GM23248 (cell line): Measurements from ENCODE around the gene STAT5A.

Source experiments
- EZH2 ChIP-seq: fragments of 200-600 bp; sonication (generic); IDR thresholded peaks from 2 replicates; pipeline ENCODE4 v1.6.1; 2018; ENCODE audit warnings: antibody characterized with exemption, mild to moderate bottlenecking; ENCODE audit not compliant: insufficient read depth, poor library complexity, severe bottlenecking
- EZH2phosphoT487 ChIP-seq: fragments of 200-600 bp; sonication (generic); IDR thresholded peaks from 2 replicates; pipeline ENCODE4 v1.6.1; 2018; ENCODE audit warnings: antibody characterized with exemption, moderate library complexity, mild to moderate bottlenecking, low read depth; ENCODE audit not compliant: insufficient read depth

DNA sequence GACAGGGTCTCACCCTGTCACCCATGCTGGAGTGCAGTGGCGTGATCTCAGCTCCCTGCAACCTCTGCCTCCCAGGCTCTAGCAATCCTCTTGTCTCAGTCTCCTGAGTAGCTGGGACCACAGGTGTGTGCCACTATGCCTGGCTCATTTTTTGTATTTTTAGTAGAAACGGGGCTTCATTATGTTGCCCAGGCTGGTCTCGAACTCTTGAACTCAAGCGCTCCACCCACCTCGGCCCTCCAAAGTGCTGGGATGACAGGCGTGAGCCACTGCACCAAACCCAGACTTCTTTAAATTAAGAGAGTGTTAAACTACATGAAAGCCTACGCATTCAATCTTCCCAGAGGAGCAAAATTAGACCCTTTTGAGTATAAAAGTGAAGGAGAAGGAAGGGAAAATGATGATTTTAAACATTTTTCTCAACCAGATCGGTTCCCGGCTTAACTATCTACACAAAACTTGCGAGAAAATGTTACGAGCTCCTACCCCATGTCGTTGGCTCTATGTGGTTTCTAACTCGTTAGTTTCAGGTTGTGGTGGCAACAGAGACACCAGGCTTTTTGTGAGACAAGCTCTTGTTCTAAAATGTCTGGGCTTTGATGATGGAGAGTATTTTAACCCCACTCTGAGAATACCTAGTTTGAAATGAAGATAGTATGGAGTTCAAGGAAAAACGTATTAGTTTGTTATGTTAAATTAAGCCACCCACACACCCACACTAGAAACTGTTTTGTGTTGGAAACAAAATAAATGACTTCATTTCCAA, 38.4 kb upstream of the STAT5A start:
- TF ChIP-seq EZH2: no peak
- no peak for TF ChIP-seq EZH2phosphoT487
